ENCODE measurements around the gene CTU1.

The CTU1 gene

DNA sequence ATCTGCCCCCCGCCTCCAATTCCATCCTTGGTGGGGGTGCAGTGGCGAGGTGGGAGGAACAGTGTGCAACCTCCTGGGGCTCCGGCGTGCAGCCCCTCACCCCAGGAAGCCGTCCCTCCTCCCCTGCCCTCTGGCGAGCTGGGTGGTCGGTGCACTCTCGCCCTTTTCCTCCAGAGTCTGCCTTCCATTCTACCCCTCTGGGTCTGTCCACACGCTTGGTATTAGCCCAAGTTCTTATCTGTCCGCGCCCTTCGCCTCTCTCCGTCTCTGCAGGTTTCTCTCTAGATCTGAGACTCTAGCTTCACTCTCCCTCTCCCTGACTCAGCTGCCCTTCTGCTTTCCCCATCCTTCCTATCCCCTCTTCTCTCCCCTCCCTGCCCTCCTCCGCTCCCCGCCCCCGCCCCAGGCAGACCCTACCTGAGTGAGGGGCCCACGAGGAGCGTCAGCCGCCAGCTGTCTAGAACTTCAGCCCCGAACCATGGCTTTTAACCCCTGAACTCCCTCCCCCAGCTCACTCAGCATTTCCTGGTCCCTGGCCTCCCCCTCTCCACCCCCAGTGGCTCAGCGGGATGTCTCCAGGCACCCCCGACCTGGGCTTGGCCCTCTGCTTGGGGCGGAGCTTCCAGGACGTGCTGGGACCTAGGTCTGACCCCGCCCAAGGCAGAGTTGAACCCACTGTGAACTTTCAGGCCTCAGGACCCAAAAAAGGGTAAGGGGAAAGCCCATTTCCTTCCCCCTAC is 42.8 kb downstream of the CTU1 start:
- in situ Hi-C loops (cut with MboI; ENCODE audit: low pct_unique_long_range_greater_than_20kb, low sequenced_read_pairs) = no loop called here
- DNase-seq = no peak

- in situ Hi-C loops (cut with MboI; ENCODE audit: low pct_unique_long_range_greater_than_20kb, low sequenced_read_pairs) = no loop called here
- no peak for DNase-seq
These were observed 43.5 kb downstream of the CTU1 start, which contains the start of gene KLK13 for GRCh38 chr19:51064534-51065220. Gene KLK13, minus strand, starts transcription at chr19:51065092. Its CDS starts 25 bp downstream, at chr19:51065067.

DNA sequence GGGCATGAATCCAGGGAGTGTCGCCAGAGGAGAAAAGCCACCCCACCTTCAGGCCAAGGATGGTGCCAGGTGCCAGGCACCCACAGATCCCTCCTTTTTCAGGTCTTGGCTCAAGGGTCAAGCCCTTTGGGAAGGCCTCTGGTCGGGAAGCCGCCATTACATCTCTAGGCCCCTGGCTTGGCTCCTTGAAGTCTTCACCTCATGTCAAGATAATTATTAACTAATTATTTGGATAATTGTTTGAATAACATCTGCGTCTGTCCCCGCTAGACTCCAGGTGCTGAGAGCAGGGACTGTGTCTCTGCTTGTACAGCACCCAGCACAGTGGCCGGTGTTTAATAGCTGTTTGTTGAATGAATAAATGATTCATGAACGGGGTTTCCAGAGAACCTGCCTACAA is 44.5 kb downstream of the CTU1 start:
- in situ Hi-C loops (cut with MboI; ENCODE audit: low pct_unique_long_range_greater_than_20kb, low sequenced_read_pairs) = no loop called here
- DNase-seq = no peak

DNA sequence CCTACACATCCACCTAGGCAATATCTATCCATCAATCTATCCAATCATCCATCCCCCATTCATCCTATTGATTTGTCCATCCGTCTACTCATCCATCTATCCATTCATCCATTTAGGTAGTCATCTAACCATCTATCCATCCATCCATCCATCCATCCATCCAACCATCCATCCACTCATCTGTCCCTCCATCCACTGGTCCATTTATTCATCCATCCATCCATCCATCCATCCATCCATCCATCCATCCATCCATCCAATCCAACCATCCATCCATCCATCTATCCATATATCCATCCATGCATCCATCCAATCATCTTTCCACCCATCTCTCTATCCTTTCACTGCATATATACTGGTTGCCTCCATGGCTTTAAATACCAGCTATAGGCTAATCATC is 47.2 kb downstream of the CTU1 start:
- DNase-seq = no peak
- in situ Hi-C loops (cut with MboI; ENCODE audit: low pct_unique_long_range_greater_than_20kb, low sequenced_read_pairs) = no loop called here

DNA sequence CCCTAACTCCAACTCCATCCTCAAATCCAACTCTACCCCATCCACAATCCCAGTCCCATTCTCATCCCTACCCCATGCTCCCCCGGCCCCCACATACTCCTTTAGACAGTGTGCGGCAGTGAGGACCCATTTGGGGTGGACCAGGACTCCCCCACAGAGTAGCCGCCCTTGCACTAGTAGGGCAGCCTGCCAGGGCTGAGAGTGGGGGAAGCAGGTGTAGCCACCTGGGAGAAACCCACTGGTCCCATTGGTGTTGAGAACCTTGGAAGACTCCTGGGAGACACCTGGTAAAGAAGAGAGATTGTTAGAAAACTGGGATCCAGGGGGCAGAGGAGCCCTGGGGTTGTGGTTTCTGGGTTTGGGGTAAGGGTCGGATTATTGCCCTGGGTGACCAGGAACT is 47.9 kb downstream of the CTU1 start:
- DNase-seq = no peak
- in situ Hi-C loops (cut with MboI; ENCODE audit: low pct_unique_long_range_greater_than_20kb, low sequenced_read_pairs) = no loop called here

- in situ Hi-C loops (cut with MboI; ENCODE audit: low pct_unique_long_range_greater_than_20kb, low sequenced_read_pairs) = no loop called here
- DNase-seq = no peak
These were observed 48.5 kb downstream of the CTU1 start for GRCh38 chr19:51059715-51060114.

DNA sequence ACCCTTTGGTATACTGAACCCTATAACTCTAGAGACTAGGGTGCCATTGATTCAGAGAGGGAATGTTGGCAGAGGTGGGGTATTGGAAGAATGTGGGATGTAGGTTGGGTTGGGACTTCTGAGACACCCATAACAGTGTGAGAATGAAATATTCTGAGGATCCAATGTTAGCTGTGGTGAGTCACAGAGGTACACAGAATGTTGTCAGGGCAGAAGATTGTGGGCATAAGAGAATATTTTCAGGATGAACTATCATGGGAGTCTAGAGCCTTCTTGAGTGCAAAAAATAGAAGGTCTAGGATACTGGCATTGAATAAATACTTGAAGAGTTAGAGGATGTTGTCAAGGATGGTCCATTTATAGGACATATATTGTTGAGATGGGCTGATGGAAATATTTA is 52.3 kb downstream of the CTU1 start:
- DNase-seq = no peak

More for the DNA sequence above, 52.3 kb downstream of the CTU1 start:
- in situ Hi-C loops (cut with MboI; ENCODE audit: low pct_unique_long_range_greater_than_20kb, low sequenced_read_pairs) = no loop called here

Measured in KBM-7 (cell line).